Gastrocnemius medialis (tissue), 4 donors: Measurements from ENCODE around the gene RIN3. TPM values are rescaled to one million over a fixed set of nuclear protein-coding genes. Genes with fewer than 3 reads are reported as not detected.

Experiments used
- ATAC-seq, 2 donors: fragments of 150-250 bp; one replicate each; pipeline ENCODE4 v1.9.1; 2016
- DNase-seq, 2 donors: peaks; one replicate each; pipeline ENCODE4 v3.0.0-alpha.2; 2019
- H3K27ac ChIP-seq, 4 donors: fragments of 200-600 bp; sonication (generic); 1 replicate in 1 of 4; 2 replicates in 3 of 4; pipeline ENCODE4 v1.5.1; 2016 to 2018; ENCODE audit warnings: mild to moderate bottlenecking in 2 of 4, moderate library complexity in 1 of 4
- H3K27me3 ChIP-seq, 3 donors: fragments of 200-600 bp; sonication (generic) in 2 of 3; 1 replicate in 1 of 3; 2 replicates in 2 of 3; pipeline versions ENCODE4 v1.5.1 to v1.6.0; 2016 to 2019; ENCODE audit warnings: mild to moderate bottlenecking in 1 of 3, moderate library complexity in 1 of 3
- H3K36me3 ChIP-seq, 2 donors: fragments of 200-600 bp; sonication (generic) in 1 of 2; one replicate each; pipeline ENCODE4 v1.5.1; 2017 to 2018
- H3K4me1 ChIP-seq, 2 donors: fragments of 200-600 bp; sonication (generic) in 1 of 2; one replicate each; pipeline ENCODE4 v1.5.1; 2016 to 2017; ENCODE audit warnings: mild to moderate bottlenecking in 2 of 2
- H3K4me3 ChIP-seq, 4 donors: fragments of 200-600 bp; sonication (generic) in 3 of 4; 1 replicate in 1 of 4; 2 replicates in 3 of 4; pipeline ENCODE4 v1.5.1; 2016 to 2019; ENCODE audit warnings: mild to moderate bottlenecking in 2 of 4
- H3K9me3 ChIP-seq, 3 donors: fragments of 200-600 bp; sonication (generic) in 2 of 3; 1 replicate in 1 of 3; 2 replicates in 2 of 3; pipeline ENCODE4 v1.5.1; 2016 to 2019
- CTCF ChIP-seq, 5 experiments: fragments of 450-650 bp in 3 of 5; fragments of 200-600 bp in 2 of 5; sonication (generic) in 2 of 5; IDR thresholded peaks in 4 of 5; conservative IDR thresholded peaks in 1 of 5; 1 replicate in 4 of 5; 2 replicates in 1 of 5; pipeline ENCODE4 v1.5.1; 2016 to 2019; ENCODE audit warnings: antibody characterized with exemption in 5 of 5, mild to moderate bottlenecking in 3 of 5, moderate library complexity in 3 of 5
- POLR2A ChIP-seq, 2 donors: fragments of 450-650 bp; IDR thresholded peaks; one replicate each; pipeline ENCODE4 v1.6.1; 2017; ENCODE audit warnings: antibody characterized with exemption in 2 of 2, mild to moderate bottlenecking in 2 of 2, moderate library complexity in 2 of 2
- in situ Hi-C, 4 donors: fragments of 200-750 bp; cut with MboI; loops; one replicate each; pipeline versions ENCODE4 v1.15.0 to v1.8.0; 2017; ENCODE audit warnings: low sequenced_read_pairs in 4 of 4
- intact Hi-C: fragments of 100-400 bp; cut with DNase I; formaldehyde crosslinking; loops from one replicate; pipeline ENCODE4 v1.15.1; 2023; ENCODE audit warnings: low total_unique reads
- total RNA-seq, 4 donors: library from RNA; depleted of rRNA; stranded (reverse); fragments of >200 nt; gene quantifications; one replicate each; pipeline versions ENCODE4 v1.1.0 to v1.2.3, GENCODE V29; 2016

Gene RIN3
- total RNA-seq, 4 donors from 2014 or later: 2.1 to 3.7 (median 2.6) TPM

GRCh38 chr14:92675421-92675820 is 161.8 kb downstream of the RIN3 start:
- intact Hi-C loops (no loop called here), in situ Hi-C loops (no loop called here)
- Histone ChIP-seq H3K27me3 (no peaks in the 10 kb centered on the region), H3K27ac (no peak overlapping the region), H3K4me1 (no peaks in the 10 kb centered on the region), H3K9me3 (no peaks in the 10 kb centered on the region), H3K4me3 (no peak overlapping the region), H3K36me3 (no peaks in the 10 kb centered on the region)
- no peak for ATAC-seq
- DNase-seq: no peak
- TF ChIP-seq CTCF (IDR thresholded peaks at IDR 0.05 in 4 of 5, conservative IDR thresholded peaks at IDR 0.05 in 1 of 5): no peak
- TF ChIP-seq POLR2A (IDR thresholded peaks at IDR 0.05): no peak

DNA sequence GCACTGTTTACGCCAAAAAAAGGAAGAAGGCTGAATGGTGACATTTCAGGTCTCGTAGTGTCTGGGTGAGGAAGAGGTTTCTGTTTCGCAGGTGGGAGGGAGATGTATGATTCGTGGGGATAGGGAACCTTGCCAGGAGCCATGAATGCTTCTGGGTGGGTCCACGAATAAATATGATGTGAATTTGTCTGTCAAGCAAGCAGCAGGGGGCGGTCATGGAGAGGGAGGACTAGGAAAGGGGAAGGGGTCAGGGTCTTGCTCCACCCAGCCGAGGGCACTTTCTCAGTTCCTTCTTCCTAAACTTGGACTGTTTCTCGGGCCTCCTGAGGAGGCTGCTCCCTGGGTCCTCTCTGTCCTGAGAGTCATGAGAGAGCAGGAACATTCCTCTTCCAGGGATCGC is 162.4 kb downstream of the RIN3 start:
- in situ Hi-C loops (no loop called here), intact Hi-C loops (no loop called here)
- DNase-seq: no peak
- H3K9me3 ChIP-seq: no peaks in the 10 kb centered on the region
- no peak overlapping the region for H3K27ac ChIP-seq
- no peaks in the 10 kb centered on the region for H3K4me1 ChIP-seq
- TF ChIP-seq POLR2A (IDR thresholded peaks at IDR 0.05) (no peak), CTCF (IDR thresholded peaks at IDR 0.05 in 4 of 5, conservative IDR thresholded peaks at IDR 0.05 in 1 of 5) (no peak)
- no peaks in the 10 kb centered on the region for H3K36me3 ChIP-seq
- H3K4me3 ChIP-seq: no peak overlapping the region
- H3K27me3 ChIP-seq: no peaks in the 10 kb centered on the region
- no peak for ATAC-seq

DNA sequence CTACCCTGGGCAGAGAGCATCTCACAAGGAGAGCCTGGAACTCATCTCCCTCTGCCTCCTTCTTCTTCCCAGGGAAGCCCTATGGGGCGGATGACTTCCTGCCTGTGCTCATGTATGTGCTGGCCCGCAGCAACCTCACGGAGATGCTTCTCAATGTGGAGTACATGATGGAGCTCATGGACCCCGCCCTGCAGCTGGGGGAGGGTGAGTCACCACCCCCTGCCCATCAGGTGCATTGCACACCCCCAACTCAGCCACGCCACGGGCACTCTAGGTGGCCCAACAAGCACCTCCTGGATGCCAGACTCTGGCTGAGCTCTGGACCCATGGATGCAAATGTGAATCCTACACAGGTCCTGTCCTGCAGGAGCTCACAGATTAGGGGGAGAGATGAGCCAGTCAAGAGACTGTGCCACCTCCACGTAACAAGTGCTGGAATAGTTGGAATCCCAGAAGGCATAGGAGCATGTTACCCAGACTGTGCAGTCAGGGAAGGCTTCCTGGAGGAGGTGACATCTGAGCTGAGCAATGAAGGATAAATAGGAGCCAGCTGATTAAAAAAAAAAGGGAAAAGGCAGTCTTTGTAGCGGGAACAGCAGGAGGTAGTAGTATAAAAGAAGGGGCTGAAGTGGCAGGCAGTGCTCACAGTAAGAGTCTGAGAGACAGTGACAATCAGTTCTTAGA is 163.0 kb downstream of the RIN3 start:
- no peak overlapping the region for H3K4me3 ChIP-seq
- no peaks in the 10 kb centered on the region for H3K4me1 ChIP-seq
- no peak for DNase-seq
- intact Hi-C loops: no loop called here
- no peaks in the 10 kb centered on the region for H3K27me3 ChIP-seq
- in situ Hi-C loops: no loop called here
- H3K36me3 ChIP-seq: no peaks in the 10 kb centered on the region
- H3K9me3 ChIP-seq: no peaks in the 10 kb centered on the region
- no peak for ATAC-seq
- no peak overlapping the region for H3K27ac ChIP-seq
- TF ChIP-seq POLR2A (IDR thresholded peaks at IDR 0.05) (no peak), CTCF (IDR thresholded peaks at IDR 0.05 in 4 of 5, conservative IDR thresholded peaks at IDR 0.05 in 1 of 5) (no peak)

GRCh38 chr14:92677087-92677668 is 163.6 kb downstream of the RIN3 start:
- DNase-seq (no peak), ATAC-seq (no peak)
- in situ Hi-C loops: no loop called here
- Histone ChIP-seq H3K27ac (no peak overlapping the region), H3K27me3 (no peaks in the 10 kb centered on the region), H3K4me1 (no peaks in the 10 kb centered on the region), H3K4me3 (no peak overlapping the region), H3K9me3 (no peaks in the 10 kb centered on the region), H3K36me3 (no peaks in the 10 kb centered on the region)
- intact Hi-C loops: no loop called here
- TF ChIP-seq POLR2A (IDR thresholded peaks at IDR 0.05) (no peak), CTCF (IDR thresholded peaks at IDR 0.05 in 4 of 5, conservative IDR thresholded peaks at IDR 0.05 in 1 of 5) (no peak)
